Choroid plexus epithelial cell (primary cell): ENCODE measurements around the gene DIPK1A.

Source experiments
- DNase-seq: peaks from one replicate; pipeline ENCODE4 v3.0.0-alpha.2; 2010; ENCODE audit warnings: low read depth
- H3K4me3 ChIP-seq: 2 replicates; pipeline ENCODE4 v1.5.1; 2011; ENCODE audit warnings: low read depth, mild to moderate bottlenecking, control low read depth, low read length, moderate library complexity
- CTCF ChIP-seq: conservative IDR thresholded peaks from 2 replicates; pipeline ENCODE4 v1.5.1; 2011; ENCODE audit warnings: low read depth, mild to moderate bottlenecking, control low read depth, inconsistent platforms, low read length, moderate library complexity

Gene DIPK1A

GRCh38 chr1:92960395-92961130, 699 bp downstream of the DIPK1A start:
- TF ChIP-seq CTCF = peak; percentile 82
- DNase-seq = peak; percentile 88
- H3K4me3 ChIP-seq = peak overlapping the region; percentile 66

GRCh38 chr1:92958203-92958970, 2.9 kb downstream of the DIPK1A start:
- H3K4me3 ChIP-seq = no peak overlapping the region
- TF ChIP-seq CTCF = no peak
- DNase-seq = peak; percentile 13

GRCh38 chr1:92957030-92957734, 4.1 kb downstream of the DIPK1A start:
- TF ChIP-seq CTCF = no peak
- H3K4me3 ChIP-seq = no peak overlapping the region
- DNase-seq = no peak

- DNase-seq = no peak
- TF ChIP-seq CTCF = no peak
- no peak overlapping the region for H3K4me3 ChIP-seq
Measured at GRCh38 chr1:92956254-92957029, 4.8 kb downstream of the DIPK1A start.

GRCh38 chr1:92953491-92953890, 7.8 kb downstream of the DIPK1A start:
- no peak overlapping the region for H3K4me3 ChIP-seq
- no peak for DNase-seq
- TF ChIP-seq CTCF = no peak

- no peak for DNase-seq
- no peak for TF ChIP-seq CTCF
- H3K4me3 ChIP-seq = no peak overlapping the region
Measured at GRCh38 chr1:92952714-92953113, 8.5 kb downstream of the DIPK1A start.
